ENCODE data around the gene CCNE1.
"Not testable (repeated sequence)": the region's sequence is repeated elsewhere in the genome, so short reads cannot be mapped to it uniquely, and the experiment has no call there.

Gene CCNE1

DNA sequence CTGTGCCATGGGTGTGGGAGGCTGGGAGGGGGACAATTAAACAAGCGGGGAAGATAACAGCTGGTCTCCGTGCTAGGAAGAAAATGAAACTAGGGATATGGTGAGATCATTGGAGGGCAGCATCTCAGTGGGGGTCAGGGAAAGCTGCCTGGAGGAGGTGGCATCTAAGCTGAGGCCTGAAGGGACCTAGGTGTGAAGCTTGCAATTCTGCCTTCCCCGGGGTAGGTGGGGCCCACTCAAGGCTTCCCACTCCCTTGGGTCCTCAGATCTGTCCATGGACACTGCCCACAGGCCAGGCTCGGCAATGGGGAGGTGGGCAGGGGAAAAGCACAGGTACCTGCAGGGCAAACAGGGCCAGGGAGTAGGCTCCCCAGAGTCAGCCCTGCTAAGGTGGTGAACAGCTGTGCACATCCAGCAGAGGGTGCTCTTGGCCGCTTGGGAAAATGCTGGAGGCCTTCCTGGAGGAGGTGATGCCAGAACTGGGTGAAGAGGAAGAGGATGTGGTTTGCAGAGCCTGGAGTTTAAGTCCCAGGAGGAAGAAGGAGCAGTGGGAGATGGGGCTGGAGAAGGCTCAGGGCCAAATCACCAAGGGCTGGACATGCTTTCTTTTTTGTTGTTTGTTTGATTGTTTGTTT, 25.7 kb upstream of the CCNE1 start:
- DNase-seq, result no peak

DNA sequence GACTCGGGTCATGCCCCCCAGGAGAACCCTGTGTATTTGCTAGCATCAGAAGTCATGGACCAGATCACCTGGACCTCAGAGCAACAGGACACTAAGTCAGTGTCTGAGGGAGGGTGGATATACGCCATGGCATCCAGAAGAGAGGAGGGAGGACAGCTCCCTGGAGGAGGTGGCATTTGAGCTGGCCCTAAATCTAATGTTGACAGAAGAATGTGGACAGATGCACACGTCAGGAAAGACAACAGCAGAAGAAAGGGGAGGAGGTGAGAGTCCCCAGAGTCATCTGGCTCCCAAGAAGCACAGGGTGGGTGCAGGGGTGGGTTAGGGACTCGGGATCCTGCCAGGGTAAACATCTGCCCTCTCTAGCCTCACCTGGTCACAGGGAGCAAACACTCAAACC, 24.5 kb upstream of the CCNE1 start:
- DNase-seq, result no peak

DNA sequence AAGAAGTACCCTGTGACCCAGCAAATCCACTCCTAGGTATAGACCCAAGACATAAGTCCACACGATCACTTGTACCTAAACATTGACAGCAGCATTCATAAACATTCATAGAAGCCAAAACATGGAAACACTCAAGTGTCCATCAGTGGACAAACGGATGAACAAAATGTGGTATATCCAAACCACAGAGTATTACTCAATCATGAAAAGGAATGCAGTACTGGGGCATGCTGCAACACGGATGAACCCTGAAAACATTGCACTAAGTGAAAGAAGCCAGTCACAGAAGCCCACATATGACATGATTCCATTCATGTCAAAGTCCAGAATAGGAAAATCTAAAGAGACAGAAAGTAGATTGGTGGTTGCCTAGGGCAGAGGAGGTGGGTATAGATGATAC, 22.8 kb upstream of the CCNE1 start:
- no peak for DNase-seq

DNA sequence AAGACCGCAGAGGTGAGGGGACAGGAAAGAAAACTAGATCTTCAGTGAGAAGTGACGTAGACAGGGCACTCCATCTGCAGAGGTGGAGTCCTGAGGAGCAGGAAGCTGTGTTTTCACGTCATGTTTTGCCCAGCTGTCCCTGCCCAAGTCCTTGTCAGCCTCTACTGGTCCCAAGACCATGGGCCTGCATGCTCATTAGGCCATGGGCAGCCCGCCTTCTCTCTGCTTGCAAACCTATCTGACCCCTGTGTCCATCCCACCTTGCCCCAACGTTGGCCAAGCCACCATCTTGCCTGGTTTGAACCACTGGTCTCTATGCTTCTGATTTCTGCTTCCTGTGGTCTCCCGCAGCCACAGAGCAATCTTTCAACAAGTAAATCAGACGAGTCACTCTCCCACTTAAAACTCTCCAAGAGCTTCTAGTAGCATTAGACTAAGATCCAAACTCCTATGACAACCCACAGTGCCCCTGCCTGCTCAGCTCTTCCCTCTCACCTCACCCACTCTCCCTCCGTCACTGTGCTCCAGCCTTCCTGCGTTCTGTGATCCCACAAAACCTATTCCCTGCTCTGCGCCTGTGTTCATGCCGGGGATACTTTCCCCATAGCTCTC, 18.6 kb upstream of the CCNE1 start:
- DNase-seq, result no peak

- not testable (repeated sequence) for DNase-seq
Measured at GRCh38 chr19:29794490-29794889, 17.3 kb upstream of the CCNE1 start.

DNA sequence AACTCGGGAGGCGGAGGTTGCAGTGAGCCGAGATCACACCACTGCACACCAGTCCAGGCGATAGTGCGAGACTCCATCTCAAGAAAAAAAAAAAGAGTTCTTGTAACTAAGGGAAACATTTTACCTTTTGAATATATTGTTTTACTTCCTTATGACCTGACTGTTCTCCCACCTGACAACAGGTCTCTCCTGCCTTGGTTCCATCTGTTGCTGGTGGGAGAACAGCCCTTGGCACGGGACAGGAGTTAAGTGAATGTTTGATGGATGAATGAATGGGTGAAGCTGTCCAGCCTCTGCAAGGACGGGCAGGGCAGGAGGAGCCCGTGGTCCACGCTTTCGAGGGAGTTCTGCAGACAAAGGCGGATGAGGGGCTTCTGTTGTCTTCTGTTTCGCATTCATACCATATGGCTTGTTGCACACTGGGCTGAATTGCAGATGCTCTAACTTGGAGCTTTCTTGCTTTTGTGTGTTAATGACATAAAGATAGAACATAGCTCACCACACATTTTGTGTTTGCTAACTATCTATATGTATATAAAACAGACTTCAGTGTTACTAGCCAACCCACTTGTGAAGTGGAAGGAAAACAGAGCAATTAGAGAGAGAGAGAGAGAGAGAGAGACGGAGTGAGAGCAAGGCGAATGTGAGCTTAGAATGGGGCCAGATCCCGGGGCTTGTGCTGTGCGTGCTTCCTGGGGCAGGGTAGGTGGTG, 16.2 kb upstream of the CCNE1 start:
- no peak for DNase-seq

- no peak for DNase-seq
Measured at GRCh38 chr19:29796173-29796573, 15.6 kb upstream of the CCNE1 start.

GRCh38 chr19:29798774-29799497, 12.9 kb upstream of the CCNE1 start:
- DNase-seq, result no peak

GRCh38 chr19:29800100-29800825, 11.5 kb upstream of the CCNE1 start:
- no peak for DNase-seq

DNA sequence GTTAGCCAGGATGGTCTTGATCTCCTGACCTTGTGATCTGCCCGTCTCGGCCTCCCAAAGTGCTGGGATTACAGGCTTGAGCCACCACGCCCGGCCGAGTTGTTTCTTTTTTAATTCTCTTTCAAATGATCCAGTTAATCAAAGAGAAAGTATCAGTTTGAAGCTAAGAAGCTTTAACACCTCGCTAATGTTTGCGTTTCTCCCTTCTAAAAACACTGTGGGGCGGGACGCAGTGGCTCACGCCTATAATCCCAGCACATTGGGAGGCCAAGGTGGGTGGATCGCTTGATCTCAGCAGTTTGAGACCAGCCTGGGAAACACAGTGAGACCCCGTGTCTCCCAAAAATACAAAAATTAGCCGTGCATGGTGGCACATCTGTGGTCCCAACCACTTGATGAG, 7.8 kb upstream of the CCNE1 start:
- not testable (repeated sequence) for DNase-seq

GRCh38 chr19:29804493-29804892, 7.3 kb upstream of the CCNE1 start:
- no peak for DNase-seq

DNA sequence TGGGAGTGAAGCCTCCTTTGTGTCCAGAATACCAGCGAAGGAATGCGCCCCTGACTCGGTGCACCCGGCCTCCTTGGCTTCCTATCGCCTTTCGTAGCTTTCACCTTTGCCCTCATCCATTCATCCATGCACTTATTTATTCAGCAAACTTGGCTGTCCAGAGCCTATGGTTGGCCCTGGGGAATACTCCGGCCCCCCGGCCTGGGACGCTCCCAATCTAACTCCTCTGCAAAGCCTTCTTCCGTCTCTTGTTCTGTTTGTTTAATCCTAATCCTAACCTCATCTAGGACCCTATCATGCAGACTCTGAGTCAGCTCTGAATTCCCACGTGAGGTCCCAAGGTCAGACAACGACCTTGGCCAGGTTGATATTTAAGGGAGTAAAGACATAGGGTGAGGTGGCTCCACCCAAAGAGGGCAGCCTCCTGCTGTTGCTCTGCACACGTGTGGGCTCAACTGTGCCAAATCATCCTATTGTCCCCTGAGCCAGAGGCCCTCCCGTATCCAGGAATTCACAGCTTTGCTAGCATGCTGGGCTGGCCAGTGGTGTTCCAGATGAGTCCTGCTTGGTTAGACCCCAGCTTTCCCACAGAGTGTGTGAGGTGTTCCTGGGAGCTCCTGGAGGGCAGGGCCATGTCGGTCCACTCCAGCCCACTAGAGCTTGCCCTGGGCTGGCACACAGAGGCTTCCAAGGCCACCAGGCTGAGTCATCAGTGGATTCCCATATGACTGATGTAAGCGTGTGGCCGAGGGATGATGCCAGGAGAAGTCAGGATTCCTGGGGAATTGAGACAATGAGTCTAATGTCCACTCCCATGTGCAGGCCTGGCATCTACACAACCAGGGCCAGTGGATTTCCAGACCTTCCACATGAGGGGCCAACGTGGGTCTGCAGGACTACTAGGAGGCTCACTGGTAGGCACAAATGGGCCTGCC, 6.5 kb upstream of the CCNE1 start:
- peak in 1 of 56 donors; percentile 45 for DNase-seq

DNA sequence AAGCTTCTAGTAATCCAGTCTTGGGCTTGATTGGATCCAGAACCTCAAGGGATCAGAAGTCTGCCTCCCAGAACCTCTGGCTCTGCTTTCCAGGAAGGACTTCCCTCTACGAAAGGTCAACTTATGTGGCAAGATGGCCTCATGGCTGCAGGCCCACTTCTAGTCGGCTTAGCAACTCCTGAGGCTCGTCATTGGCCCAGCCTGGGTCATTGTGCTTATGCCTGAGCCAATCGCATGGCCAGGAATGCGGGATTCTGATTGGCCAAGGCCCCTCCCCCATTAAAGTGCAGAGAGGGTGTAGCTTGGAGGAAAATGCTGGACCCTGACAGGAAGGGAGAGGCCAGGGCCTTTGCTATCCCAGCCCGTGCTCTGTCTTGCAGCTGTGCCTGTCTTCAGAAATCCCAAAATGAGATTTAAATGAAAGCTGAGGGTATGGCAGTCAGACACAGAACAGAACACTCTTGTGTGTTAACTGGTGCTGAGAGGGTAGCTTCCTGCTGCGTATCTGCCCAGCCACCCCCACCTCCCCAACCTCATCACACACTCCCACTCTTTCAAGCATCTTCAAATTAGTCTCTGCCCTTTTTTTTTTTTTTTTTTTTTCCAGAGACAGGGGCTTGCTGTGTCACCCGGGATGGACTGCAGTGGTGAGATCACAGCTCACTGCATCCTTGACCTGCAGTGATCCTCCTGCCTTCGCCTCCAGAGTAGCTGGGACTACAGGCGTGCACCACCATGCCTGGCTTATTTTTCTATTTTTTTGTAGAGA, 5.5 kb upstream of the CCNE1 start:
- DNase-seq, result peak in 1 of 56 donors; percentile 2

DNA sequence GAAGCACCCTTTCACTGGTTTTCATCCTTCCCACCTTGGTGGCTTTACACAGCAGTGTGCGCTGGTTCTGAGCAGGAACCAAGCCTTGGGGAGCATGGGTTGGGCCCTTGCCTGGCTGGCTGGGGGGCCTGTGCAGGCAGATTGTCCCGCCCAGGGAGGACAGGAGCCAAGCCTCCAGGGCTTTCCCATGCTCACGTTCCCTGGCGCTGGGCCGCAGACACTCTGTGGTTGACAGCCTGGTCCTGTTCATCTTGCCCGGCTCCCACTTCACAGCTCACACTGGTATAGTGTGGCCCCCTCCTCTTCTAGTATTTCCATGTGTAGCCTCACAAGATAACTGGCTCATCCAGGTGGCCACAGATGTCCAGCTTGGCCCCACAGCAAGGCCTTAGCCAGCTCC, 4.6 kb upstream of the CCNE1 start:
- DNase-seq, result no peak

- no peak for DNase-seq
Measured at GRCh38 chr19:29807870-29808405, 3.9 kb upstream of the CCNE1 start.

DNA sequence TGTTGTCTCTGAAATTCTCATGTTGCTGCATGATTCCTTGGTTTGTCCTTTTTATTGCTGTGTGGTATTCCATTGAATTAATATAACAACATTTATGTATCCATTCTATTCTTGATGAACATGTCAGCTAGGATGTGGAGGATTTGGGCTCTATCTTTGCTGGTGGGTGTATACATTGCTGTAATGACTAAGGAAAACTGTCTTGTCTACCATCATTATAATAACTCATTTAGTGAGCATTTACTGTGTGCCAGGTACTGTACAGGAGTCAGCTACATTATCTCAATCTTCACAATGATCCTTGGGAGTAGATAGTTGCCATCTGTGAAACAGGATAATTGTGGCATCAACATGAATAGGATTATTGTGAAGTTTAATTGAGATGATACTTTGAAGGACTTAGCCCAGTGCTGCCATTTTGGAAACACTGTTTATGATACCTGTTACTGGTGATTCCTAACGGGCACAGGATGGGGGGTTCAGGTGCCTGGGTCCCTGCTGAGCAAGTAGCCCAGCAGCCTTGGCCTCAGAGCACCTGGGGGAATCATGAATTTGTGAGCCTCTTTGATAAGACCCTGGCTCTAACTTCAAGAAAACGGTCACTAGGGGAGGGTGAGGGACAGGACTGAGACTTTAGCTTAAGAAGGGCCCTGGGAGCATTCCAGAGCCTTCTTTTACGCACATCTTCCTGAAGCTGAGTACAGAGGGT, 1.8 kb upstream of the CCNE1 start:
- no peak for DNase-seq

GRCh38 chr19:29810504-29810871, 1.3 kb upstream of the CCNE1 start:
- no peak for DNase-seq

GRCh38 chr19:29812080-29812880, 489 bp downstream of the CCNE1 start:
- peak in 3 of 56 donors; percentile 28 to 41 (median 33) for DNase-seq

Measured in nucleus accumbens (tissue), 56 donors.